ENCODE measurements around the gene FRMD4B.

GRCh38 chr3:69304396-69304795, 81.5 kb downstream of the FRMD4B start:
- TF ChIP-seq CTCF (IDR thresholded peaks at IDR 0.05) = no peak
- TF ChIP-seq POLR2A (IDR thresholded peaks at IDR 0.05) = no peak
